Activated CD4-positive, alpha-beta T cell treated with anti-CD3 and anti-CD28 coated beads for 36 hours (primary cell): Measurements from ENCODE around the gene TMEM63A. TPM values are rescaled to one million over a fixed set of nuclear protein-coding genes. Genes with fewer than 3 reads are reported as not detected.
"Not testable (repeated sequence)": the region's sequence is repeated elsewhere in the genome, so short reads cannot be mapped to it uniquely, and the experiment has no call there.

ENCODE experiments used
- ATAC-seq: fragments of 200-7000 bp; cut with Tn5 transposase; one replicate; pipeline ENCODE4 v1.10.0; 2021; ENCODE audit warnings: mild to moderate bottlenecking, moderate library complexity
- CTCF ChIA-PET: fragments of 350-600 bp; sonication (Branson Sonifier 250); formaldehyde crosslinking; loops from one replicate; lab custom pipeline; 2021; ENCODE audit warnings: antibody characterized with exemption; lab: Charles Lee
- POLR2A ChIA-PET: fragments of 350-600 bp; sonication (Branson Sonifier 250); formaldehyde crosslinking; loops from one replicate; lab custom pipeline; 2021; ENCODE audit warnings: antibody characterized with exemption, inconsistent platforms; lab: Charles Lee
- DNase-seq: peaks from one replicate; pipeline ENCODE4 v3.0.0-alpha.2; 2020
- H3K27ac Mint-ChIP-seq: one replicate; pipeline ENCODE4 v1.8.0; 2021; ENCODE audit warnings: mixed read lengths
- H3K27me3 Mint-ChIP-seq: one replicate; pipeline ENCODE4 v1.8.0; 2021; ENCODE audit warnings: mixed read lengths
- H3K36me3 Mint-ChIP-seq: one replicate; pipeline ENCODE4 v1.8.0; 2021; ENCODE audit warnings: low read depth, mixed read lengths
- H3K4me1 Mint-ChIP-seq: one replicate; pipeline ENCODE4 v1.8.0; 2021; ENCODE audit warnings: mixed read lengths
- H3K4me3 Mint-ChIP-seq: one replicate; pipeline ENCODE4 v1.8.0; 2021; ENCODE audit warnings: mild to moderate bottlenecking, moderate library complexity, mixed read lengths
- H3K9me3 Mint-ChIP-seq: one replicate; pipeline ENCODE4 v1.8.0; 2021; ENCODE audit warnings: low read depth, mixed read lengths
- intact Hi-C, 2 experiments: fragments of 100-400 bp; cut with DNase I in 1 of 2; cut with micrococcal nuclease in 1 of 2; formaldehyde crosslinking; loops; one replicate each; pipeline versions ENCODE4 v1.14.2 to v1.15.1; 2022 to 2024; cut with DNase I, micrococcal nuclease
- total RNA-seq, 2 experiments: library from RNA; stranded (reverse); gene quantifications; one replicate each; pipeline ENCODE4 v1.2.3, GENCODE V29; 2021

Gene TMEM63A
- total RNA-seq, 2 experiments from 2014 or later = 47.3 to 48.0 TPM

- DNase-seq (no peak), ATAC-seq (no peak)
- H3K9me3 Mint-ChIP-seq = no peaks in the 10 kb centered on the region
- H3K27ac Mint-ChIP-seq = no peak overlapping the region
- H3K4me1 Mint-ChIP-seq = peaks cover 31% of the 10 kb centered on the region
- H3K27me3 Mint-ChIP-seq = no peaks in the 10 kb centered on the region
- ChIA-PET POLR2A (no interaction called here), CTCF (interaction anchor here (1.0 kb wide), 1 partner anchor 37 kb away, joined by 3 read pairs; the partner anchor contains the start of gene TMEM63A)
- intact Hi-C loops = loop anchor here in 1 of 2 experiments (10.0 kb wide), 1 partner anchor 370 kb away; no protein-coding TSS in a partner anchor
- H3K4me3 Mint-ChIP-seq = no peak overlapping the region
- H3K36me3 Mint-ChIP-seq = peaks cover 15% of the 10 kb centered on the region
These were observed 37.1 kb downstream of the TMEM63A start for GRCh38 chr1:225845097-225845496.

GRCh38 chr1:225844236-225845061 lies 37.7 kb downstream of the TMEM63A start:
- intact Hi-C loops = loop anchor here in 1 of 2 experiments (10.0 kb wide), 1 partner anchor 370 kb away; no protein-coding TSS in a partner anchor
- POLR2A ChIA-PET = no interaction called here
- Mint-ChIP-seq H3K27ac (no peak overlapping the region), H3K36me3 (peaks cover 9% of the 10 kb centered on the region), H3K9me3 (no peaks in the 10 kb centered on the region), H3K4me3 (no peak overlapping the region), H3K4me1 (peaks cover 26% of the 10 kb centered on the region), H3K27me3 (no peaks in the 10 kb centered on the region)
- CTCF ChIA-PET = interaction anchor here (0.6 kb wide), 1 partner anchor 13 kb away, joined by 3 read pairs; no protein-coding TSS in a partner anchor
- no peak for ATAC-seq
- DNase-seq = no peak

GRCh38 chr1:225843426-225843795 lies 38.8 kb downstream of the TMEM63A start:
- DNase-seq (no peak), ATAC-seq (no peak)
- H3K4me3 Mint-ChIP-seq = no peak overlapping the region
- no peak overlapping the region for H3K27ac Mint-ChIP-seq
- CTCF ChIA-PET = interaction anchor here (0.6 kb wide), 1 partner anchor 14 kb away, joined by 3 read pairs; no protein-coding TSS in a partner anchor
- H3K9me3 Mint-ChIP-seq = no peaks in the 10 kb centered on the region
- peaks cover 18% of the 10 kb centered on the region for H3K4me1 Mint-ChIP-seq
- intact Hi-C loops = loop anchor here in 1 of 2 experiments (10.0 kb wide), 1 partner anchor 369 kb away; no protein-coding TSS in a partner anchor
- no peaks in the 10 kb centered on the region for H3K27me3 Mint-ChIP-seq
- H3K36me3 Mint-ChIP-seq = peaks cover 2% of the 10 kb centered on the region
- POLR2A ChIA-PET = no interaction called here

GRCh38 chr1:225842788-225843425 lies 39.3 kb downstream of the TMEM63A start:
- intact Hi-C loops = loop anchor here in 1 of 2 experiments (10.0 kb wide), 1 partner anchor 368 kb away; no protein-coding TSS in a partner anchor
- H3K9me3 Mint-ChIP-seq = no peaks in the 10 kb centered on the region
- ChIA-PET CTCF (interaction anchor here (0.6 kb wide), 1 partner anchor 20 kb away, joined by 3 read pairs; no protein-coding TSS in a partner anchor), POLR2A (no interaction called here)
- no peak overlapping the region for H3K27ac Mint-ChIP-seq
- no peak overlapping the region for H3K4me3 Mint-ChIP-seq
- H3K4me1 Mint-ChIP-seq = peaks cover 13% of the 10 kb centered on the region
- DNase-seq (no peak), ATAC-seq (no peak)
- H3K36me3 Mint-ChIP-seq = no peaks in the 10 kb centered on the region
- H3K27me3 Mint-ChIP-seq = no peaks in the 10 kb centered on the region

- peak; percentile 35 for DNase-seq
- Mint-ChIP-seq H3K4me1 (peaks cover 11% of the 10 kb centered on the region), H3K36me3 (no peaks in the 10 kb centered on the region), H3K4me3 (no peak overlapping the region), H3K9me3 (no peaks in the 10 kb centered on the region), H3K27ac (peak overlapping the region; percentile 8), H3K27me3 (no peaks in the 10 kb centered on the region)
- ChIA-PET POLR2A (no interaction called here), CTCF (interaction anchor here (0.6 to 1.6 kb wide), 2 partner anchors 21 to 65 kb away, joined by 3 read pairs; partner anchors contain the start of gene SRP9)
- ATAC-seq = peak; percentile 45
- intact Hi-C loops = loop anchor here in 1 of 2 experiments (10.0 kb wide), 1 partner anchor 367 kb away; no protein-coding TSS in a partner anchor
These were observed 40.1 kb downstream of the TMEM63A start for GRCh38 chr1:225842074-225842473.

- DNase-seq (no peak), ATAC-seq (no peak)
- Mint-ChIP-seq H3K9me3 (no peaks in the 10 kb centered on the region), H3K4me3 (no peak overlapping the region), H3K27me3 (no peaks in the 10 kb centered on the region), H3K36me3 (no peaks in the 10 kb centered on the region), H3K4me1 (peaks cover 11% of the 10 kb centered on the region), H3K27ac (no peak overlapping the region)
- CTCF ChIA-PET = interaction anchor here (0.7 to 1.6 kb wide), 2 partner anchors 15 to 63 kb away, joined by 3 read pairs; partner anchors contain the start of gene SRP9
- POLR2A ChIA-PET = no interaction called here
- intact Hi-C loops = loop anchor here in 1 of 2 experiments (10.0 kb wide), 1 partner anchor 366 kb away; no protein-coding TSS in a partner anchor
These were observed 41.5 kb downstream of the TMEM63A start for GRCh38 chr1:225840713-225841112.

- POLR2A ChIA-PET = no interaction called here
- ATAC-seq = no peak
These were observed 42.0 kb downstream of the TMEM63A start for GRCh38 chr1:225840223-225840610.

GRCh38 chr1:225838793-225839192 lies 43.4 kb downstream of the TMEM63A start:
- ATAC-seq = no peak
- POLR2A ChIA-PET = no interaction called here
- no peak overlapping the region for H3K27ac Mint-ChIP-seq
- DNase-seq = no peak
- H3K36me3 Mint-ChIP-seq = no peaks in the 10 kb centered on the region
- intact Hi-C loops = no loop called here
- no peaks in the 10 kb centered on the region for H3K27me3 Mint-ChIP-seq
- H3K4me3 Mint-ChIP-seq = no peak overlapping the region
- CTCF ChIA-PET = interaction anchor here (0.5 to 0.6 kb wide), 2 partner anchors 72 to 365 kb away, joined by 3 to 4 read pairs; no protein-coding TSS in a partner anchor
- peaks cover 11% of the 10 kb centered on the region for H3K4me1 Mint-ChIP-seq
- no peaks in the 10 kb centered on the region for H3K9me3 Mint-ChIP-seq

More at GRCh38 chr1:225840223-225840610, 42.0 kb downstream of the TMEM63A start:
- intact Hi-C loops = loop anchor here in 1 of 2 experiments (10.0 kb wide), 1 partner anchor 365 kb away; no protein-coding TSS in a partner anchor
- CTCF ChIA-PET = interaction anchor here (0.6 to 1.6 kb wide), 3 partner anchors 15 to 134 kb away, joined by 3 read pairs; partner anchors contain the start of gene SRP9
- H3K36me3 Mint-ChIP-seq = no peaks in the 10 kb centered on the region
- H3K9me3 Mint-ChIP-seq = no peaks in the 10 kb centered on the region
- no peak for DNase-seq
- H3K27ac Mint-ChIP-seq = no peak overlapping the region
- H3K27me3 Mint-ChIP-seq = no peaks in the 10 kb centered on the region
- peaks cover 11% of the 10 kb centered on the region for H3K4me1 Mint-ChIP-seq
- H3K4me3 Mint-ChIP-seq = no peak overlapping the region

GRCh38 chr1:225836296-225836695 lies 45.9 kb downstream of the TMEM63A start:
- POLR2A ChIA-PET, intact Hi-C loops, ATAC-seq, H3K27me3 Mint-ChIP-seq, H3K9me3 Mint-ChIP-seq, CTCF ChIA-PET, H3K36me3 Mint-ChIP-seq, H3K4me3 Mint-ChIP-seq, H3K4me1 Mint-ChIP-seq, DNase-seq: not testable (repeated sequence)
- peak overlapping the region; percentile 5 for H3K27ac Mint-ChIP-seq

- ChIA-PET POLR2A (no interaction called here), CTCF (no interaction called here)
These were observed 46.3 kb downstream of the TMEM63A start for GRCh38 chr1:225835856-225836255.

More at GRCh38 chr1:225835856-225836255, 46.3 kb downstream of the TMEM63A start:
- H3K9me3 Mint-ChIP-seq = no peaks in the 10 kb centered on the region
- DNase-seq = no peak
- peaks cover 5% of the 10 kb centered on the region for H3K4me1 Mint-ChIP-seq
- H3K36me3 Mint-ChIP-seq = no peaks in the 10 kb centered on the region
- intact Hi-C loops = no loop called here
- no peaks in the 10 kb centered on the region for H3K27me3 Mint-ChIP-seq
- no peak overlapping the region for H3K27ac Mint-ChIP-seq
- no peak overlapping the region for H3K4me3 Mint-ChIP-seq
- ATAC-seq = no peak
